ENCODE data around the gene LITAF. TPM values are rescaled to one million over a fixed set of nuclear protein-coding genes. Genes with fewer than 3 reads are reported as not detected.
A peak's percentile ranks its signal among the peaks of the same experiment; 100 is the strongest.
"Not testable (repeated sequence)": the region's sequence is repeated elsewhere in the genome, so short reads cannot be mapped to it uniquely, and the experiment has no call there.

Gene LITAF
- total RNA-seq, 2 donors from 2014 or later, result 66.0 to 82.9 TPM

DNA sequence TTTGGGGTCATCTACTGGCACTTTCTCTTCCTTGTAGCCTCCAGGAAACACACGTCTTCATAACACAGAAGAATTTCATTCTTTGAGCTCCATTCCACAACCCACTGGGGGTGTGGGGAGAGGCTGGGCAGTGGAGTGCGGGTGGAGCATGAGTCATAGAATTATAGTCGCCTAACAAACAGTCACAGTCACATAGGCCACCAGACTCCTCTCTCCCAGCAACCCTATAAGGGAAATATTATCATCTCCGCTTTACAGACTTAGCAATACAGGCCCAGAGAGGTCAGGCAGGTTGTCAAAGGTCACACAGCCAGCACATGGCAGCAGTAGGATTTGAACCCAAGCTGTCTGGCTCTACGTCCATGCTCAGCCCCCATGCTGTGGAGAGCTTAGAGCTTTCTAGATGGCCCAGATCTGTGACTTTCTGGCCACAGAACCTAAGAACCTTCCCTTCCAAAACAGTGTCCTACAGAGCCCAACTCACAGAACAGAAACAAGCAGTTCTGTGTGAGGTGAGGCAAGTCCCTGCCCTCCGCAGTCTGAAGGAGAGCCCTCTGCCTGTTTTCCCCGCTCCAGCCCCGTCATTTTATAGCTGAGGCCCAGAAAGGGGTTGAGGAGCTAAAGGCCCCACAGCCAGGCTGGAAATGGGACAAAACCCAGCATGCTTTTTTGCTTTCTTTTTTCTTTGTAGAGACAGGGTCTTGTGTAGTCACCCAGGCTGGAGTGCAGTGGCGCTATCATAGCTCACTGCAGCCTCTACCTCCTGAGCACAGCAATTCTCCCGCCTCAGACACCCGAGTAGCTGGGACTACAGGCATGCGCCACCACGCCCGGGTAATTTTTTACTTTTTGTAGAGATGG is 10.7 kb upstream of the LITAF start:
- peaks cover 6% of the 10 kb centered on the region for H3K4me1 Mint-ChIP-seq
- peak; percentile 83 for ATAC-seq (replicated peaks)
- no peaks in the 10 kb centered on the region for H3K36me3 Mint-ChIP-seq (ENCODE audit: low read depth)
- H3K27ac Mint-ChIP-seq, result peak overlapping the region; percentile 42
- H3K9me3 Mint-ChIP-seq, result no peaks in the 10 kb centered on the region
- peaks cover 3% of the 10 kb centered on the region for H3K27me3 Mint-ChIP-seq
- no peak overlapping the region for H3K4me3 Mint-ChIP-seq

DNA sequence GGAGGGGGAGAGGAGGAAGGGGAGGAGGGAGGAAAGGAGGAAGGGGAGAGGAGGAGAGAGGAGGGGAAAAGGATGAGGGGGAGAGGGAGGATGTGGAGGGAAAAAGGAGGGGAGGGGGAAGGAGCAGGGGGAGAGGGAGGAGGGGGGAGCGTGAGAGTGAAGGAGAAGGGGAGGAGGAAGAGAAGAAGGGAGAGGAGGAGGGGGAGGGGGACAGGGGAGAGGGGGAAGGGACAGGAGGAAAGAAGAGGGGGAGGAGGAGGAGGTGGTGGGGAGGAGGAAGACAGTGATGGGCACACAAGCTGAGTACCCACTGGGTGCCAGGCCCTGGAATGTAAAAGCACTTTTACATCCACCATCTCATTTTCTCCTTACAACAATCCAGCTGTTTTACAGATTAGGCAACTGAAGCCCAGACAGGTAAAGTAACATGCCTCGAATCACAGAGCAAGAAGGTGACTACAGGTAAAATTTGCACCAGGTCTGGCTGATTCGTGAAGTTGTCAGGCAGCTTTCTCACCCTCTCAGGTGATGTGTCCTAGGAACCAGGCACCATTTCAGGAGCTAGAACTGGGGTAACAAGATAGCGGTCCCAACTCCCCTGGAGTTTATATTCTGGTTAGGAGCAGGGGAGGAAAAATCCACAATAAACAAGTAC is 10.0 kb upstream of the LITAF start:
- peak overlapping the region; percentile 42 for H3K27ac Mint-ChIP-seq
- ATAC-seq (replicated peaks), result no peak
- H3K4me3 Mint-ChIP-seq, result no peak overlapping the region
- H3K27me3 Mint-ChIP-seq, result no peaks in the 10 kb centered on the region
- no peaks in the 10 kb centered on the region for H3K9me3 Mint-ChIP-seq
- H3K36me3 Mint-ChIP-seq (ENCODE audit: low read depth), result no peaks in the 10 kb centered on the region
- peaks cover 6% of the 10 kb centered on the region for H3K4me1 Mint-ChIP-seq

DNA sequence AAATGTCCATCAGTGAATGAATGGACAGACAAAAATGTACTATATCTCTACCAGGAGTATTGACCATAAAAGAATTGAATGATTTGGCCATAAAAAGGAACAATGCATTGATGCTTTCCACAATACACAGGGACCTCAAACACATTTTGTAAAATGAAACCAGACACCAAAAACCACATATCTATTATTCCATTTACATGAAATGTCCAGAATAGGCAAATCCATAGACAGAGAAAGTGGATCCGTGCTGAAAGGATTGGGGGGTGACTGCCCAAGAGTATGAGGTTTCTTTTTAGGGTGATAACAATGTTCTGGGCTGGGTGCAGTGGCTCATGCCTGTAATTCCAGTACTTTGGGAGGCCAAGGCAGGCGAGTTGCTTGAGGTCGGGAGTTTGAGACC is 6.9 kb upstream of the LITAF start:
- Mint-ChIP-seq H3K4me3 (no peak overlapping the region), H3K27ac (no peak overlapping the region), H3K36me3 (ENCODE audit: low read depth) (no peaks in the 10 kb centered on the region), H3K4me1 (peaks cover 6% of the 10 kb centered on the region), H3K27me3 (no peaks in the 10 kb centered on the region), H3K9me3 (no peaks in the 10 kb centered on the region)
- no peak for ATAC-seq (replicated peaks)

DNA sequence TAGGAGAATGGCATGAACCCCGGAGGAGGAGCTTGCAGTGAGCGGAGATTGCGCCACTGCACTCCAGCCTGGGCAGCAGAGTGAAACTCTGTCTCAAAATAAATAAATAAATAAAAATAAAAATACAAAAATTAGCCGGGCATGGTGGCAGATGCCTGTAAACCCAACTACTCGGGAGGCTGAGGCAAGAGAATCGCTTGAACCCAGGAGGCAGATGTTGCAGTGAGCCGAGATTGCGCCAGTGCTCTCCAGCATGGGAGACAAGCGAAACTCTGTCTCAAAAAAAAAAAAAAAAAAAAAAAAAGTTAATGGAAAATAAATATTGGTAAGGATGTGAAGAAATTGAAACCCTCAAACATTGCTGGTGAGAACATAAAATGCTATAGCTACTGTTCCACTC is 6.4 kb upstream of the LITAF start:
- not testable (repeated sequence) for H3K27ac Mint-ChIP-seq, H3K27me3 Mint-ChIP-seq

DNA sequence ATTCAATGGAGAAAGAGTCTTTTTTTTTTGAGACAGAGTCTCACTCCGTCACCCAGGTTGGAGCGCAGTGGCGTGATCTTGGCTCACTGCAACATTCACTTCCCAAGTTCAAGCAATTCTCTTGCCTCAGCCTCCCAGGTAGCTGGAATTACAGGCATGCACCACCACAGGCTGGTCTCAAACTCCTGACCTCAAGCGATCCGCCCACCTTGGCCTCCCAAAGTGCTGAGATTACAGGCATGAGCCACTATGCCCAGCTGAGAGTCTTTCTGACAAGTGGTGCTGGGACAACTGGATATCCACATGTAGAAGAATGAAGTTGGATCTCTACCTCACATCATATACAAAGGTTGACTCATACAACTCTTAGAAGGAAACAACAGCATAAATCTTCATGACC is 4.9 kb upstream of the LITAF start:
- H3K27ac Mint-ChIP-seq; ATAC-seq (replicated peaks); H3K4me1 Mint-ChIP-seq; H3K4me3 Mint-ChIP-seq; H3K27me3 Mint-ChIP-seq; H3K36me3 Mint-ChIP-seq (ENCODE audit: low read depth); H3K9me3 Mint-ChIP-seq: not testable (repeated sequence)

More for the DNA sequence above, 6.4 kb upstream of the LITAF start:
- H3K4me3 Mint-ChIP-seq; H3K9me3 Mint-ChIP-seq; H3K36me3 Mint-ChIP-seq (ENCODE audit: low read depth); ATAC-seq (replicated peaks); H3K4me1 Mint-ChIP-seq: not testable (repeated sequence)

DNA sequence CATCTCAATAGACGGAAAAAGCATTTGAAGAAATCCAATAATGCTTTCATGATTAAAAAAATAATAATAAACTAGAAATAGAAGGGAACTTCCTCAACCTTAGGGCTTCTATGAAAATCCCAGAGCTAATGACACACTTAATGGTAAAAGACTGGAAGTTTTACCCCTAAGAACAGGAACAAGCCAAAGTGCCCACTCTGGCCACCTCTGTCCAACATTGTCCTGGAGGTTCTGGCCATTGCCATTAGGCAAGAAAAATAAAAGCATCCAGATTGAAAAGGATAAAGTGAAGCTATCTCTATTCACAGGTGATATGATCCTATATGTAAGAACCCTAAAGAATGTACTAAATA is 2.5 kb upstream of the LITAF start:
- no peak overlapping the region for H3K4me3 Mint-ChIP-seq
- no peak for ATAC-seq (replicated peaks)
- peaks cover 17% of the 10 kb centered on the region for H3K36me3 Mint-ChIP-seq (ENCODE audit: low read depth)
- H3K4me1 Mint-ChIP-seq, result no peaks in the 10 kb centered on the region
- no peaks in the 10 kb centered on the region for H3K9me3 Mint-ChIP-seq
- no peak overlapping the region for H3K27ac Mint-ChIP-seq
- H3K27me3 Mint-ChIP-seq, result no peaks in the 10 kb centered on the region

DNA sequence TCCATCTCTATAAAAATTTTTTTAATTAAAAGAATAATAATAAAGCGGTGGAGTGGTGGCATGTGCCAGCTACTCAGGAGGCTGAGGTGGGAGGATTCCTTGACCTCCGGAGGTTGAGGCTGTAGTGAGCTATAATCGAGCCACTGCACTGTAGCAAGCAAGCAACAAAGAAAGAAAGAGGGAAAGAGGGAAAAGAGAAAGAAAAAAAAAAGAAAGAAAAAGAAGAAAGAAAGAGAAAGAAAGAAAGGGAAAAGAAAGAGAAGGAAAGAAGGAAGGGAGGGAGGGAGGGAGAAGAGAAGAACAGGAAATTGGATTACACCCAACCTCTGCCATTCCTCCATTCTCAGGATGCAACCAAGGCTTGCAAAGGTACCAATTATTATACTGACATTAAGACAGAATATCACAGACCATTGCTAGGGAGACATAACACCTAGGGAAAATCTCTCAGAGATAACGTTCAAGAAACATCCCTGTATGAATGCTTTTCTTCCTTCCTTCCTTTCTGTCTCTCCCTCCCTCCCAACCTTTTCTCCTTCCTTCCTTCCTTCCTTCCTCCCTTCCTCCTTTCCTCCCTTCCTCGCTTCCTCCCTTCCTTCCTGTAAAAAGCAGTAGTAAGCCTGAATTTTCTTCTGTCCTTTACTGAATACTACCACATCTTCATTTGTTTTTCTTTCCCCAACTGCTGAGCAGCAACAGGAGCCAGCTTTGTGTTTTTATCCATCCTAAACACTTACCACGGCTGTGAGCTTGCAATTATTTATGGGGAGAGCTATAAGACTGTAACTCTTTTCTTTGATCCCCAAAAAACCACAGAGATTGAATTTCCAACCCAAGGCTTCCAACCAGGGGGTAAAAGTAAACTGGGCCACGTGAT is 1.8 kb upstream of the LITAF start:
- H3K4me3 Mint-ChIP-seq, result no peak overlapping the region
- no peak for ATAC-seq (replicated peaks)
- peaks cover 5% of the 10 kb centered on the region for H3K4me1 Mint-ChIP-seq
- H3K27me3 Mint-ChIP-seq, result no peaks in the 10 kb centered on the region
- no peaks in the 10 kb centered on the region for H3K9me3 Mint-ChIP-seq
- peaks cover 22% of the 10 kb centered on the region for H3K36me3 Mint-ChIP-seq (ENCODE audit: low read depth)
- no peak overlapping the region for H3K27ac Mint-ChIP-seq

DNA sequence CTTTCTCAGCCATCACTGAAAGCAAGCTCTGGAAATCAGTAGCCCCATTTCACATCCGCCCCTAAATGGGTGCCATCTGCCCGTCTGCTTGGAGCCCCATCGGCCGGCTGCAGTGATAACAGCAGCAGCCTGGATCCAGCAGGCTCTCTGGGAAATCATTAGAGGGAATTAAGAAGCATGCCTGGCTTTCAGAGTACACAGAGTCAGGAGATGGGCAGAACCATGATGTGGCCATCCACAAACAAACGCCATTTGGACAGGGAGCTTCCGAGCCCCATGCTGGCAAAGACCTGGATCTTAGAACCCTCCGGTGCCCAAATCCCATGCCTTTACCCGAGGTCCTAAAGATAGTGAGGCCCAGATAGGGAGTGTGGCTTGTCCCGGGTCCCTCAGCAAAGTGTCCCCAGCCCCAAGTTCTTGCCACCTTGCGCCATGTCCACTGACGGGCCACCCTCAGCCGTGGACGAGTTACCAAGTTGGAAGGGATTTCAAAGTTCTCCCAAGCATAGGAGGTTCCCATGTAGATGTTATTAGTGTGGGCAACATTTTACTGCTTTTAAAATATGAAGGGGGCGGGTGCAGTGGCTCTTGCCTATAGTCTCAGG is 1.0 kb upstream of the LITAF start:
- Mint-ChIP-seq H3K9me3 (no peaks in the 10 kb centered on the region), H3K4me1 (peaks cover 9% of the 10 kb centered on the region), H3K27ac (peak overlapping the region; percentile 89)

DNA sequence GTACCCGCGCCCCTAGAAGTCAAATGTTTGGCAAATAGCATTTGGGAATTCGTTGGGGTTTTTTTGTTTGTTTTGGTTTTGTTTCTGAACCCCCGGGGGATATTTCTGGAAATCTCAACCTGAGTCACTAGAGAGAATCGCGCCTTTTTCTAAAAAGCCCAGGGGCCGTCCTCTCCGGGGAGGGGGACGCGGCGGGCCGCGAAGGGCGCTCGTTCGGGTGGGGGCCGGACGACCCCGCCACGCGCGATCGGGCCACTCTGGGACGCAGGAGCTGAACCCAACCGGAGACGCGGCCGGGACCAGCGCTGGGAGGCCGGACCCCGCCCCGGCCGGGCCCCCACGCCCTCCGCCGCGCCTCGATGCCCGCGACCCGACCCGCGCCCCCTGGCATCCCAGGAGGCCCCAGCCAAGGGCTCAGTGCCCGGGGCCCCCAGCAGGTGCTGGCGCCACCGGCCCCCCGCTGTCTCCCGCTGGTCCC is 302 bp downstream of the LITAF start:
- Mint-ChIP-seq H3K27me3 (no peaks in the 10 kb centered on the region), H3K9me3 (no peaks in the 10 kb centered on the region), H3K27ac (peak overlapping the region; percentile 85), H3K4me3 (peak overlapping the region; percentile 78), H3K4me1 (peaks cover 21% of the 10 kb centered on the region), H3K36me3 (ENCODE audit: low read depth) (peaks cover 38% of the 10 kb centered on the region)
- ATAC-seq (replicated peaks), result peak; percentile 15

More for the DNA sequence above, 1.0 kb upstream of the LITAF start:
- Mint-ChIP-seq H3K4me3 (peak overlapping the region; percentile 78), H3K27me3 (no peaks in the 10 kb centered on the region), H3K36me3 (ENCODE audit: low read depth) (peaks cover 27% of the 10 kb centered on the region)
- ATAC-seq (replicated peaks), result no peak

DNA sequence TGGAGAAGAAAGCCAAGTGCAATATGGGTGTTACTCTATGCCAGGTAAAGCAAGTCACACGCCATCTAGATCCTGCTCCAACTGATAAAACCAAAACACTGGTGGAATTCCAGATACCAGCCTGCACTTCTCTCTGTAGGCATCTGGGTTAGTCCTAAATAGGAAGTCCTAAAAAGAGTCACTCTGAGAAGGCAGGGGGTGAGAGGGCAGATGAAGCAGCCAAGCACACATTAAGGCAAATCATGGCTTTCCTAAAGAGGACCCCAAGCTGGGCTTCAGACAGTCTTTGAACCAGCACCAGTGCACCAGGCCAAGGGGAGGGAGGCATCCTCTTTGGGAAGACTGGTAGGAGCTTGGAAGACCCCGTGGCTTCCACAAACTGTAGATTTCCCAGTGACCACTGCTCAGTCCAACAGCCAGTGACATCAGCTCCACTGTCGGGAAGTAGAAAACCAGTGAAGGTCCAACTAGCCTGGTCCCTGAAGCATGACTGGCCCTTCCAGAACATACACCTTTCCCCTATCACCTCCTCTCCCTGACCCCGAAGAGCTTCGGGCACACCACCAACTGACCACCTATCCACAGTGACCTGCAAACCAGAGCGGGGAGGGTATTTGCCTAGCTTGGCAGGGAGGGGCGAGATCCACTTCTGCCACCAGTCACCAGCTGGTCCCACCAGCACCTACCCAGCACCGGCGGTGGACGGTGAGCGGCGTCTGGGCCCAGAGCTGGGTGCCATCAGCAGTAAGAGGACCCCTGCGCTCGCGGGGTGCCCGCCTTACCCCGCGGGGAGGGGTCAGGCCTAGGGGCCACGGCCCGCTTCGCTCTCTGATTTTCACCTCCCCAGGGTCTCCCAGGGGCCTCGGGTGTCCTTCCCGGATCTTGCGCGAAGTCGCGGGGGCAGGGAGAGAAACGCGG is 1.0 kb downstream of the LITAF start:
- peak overlapping the region; percentile 75 for H3K4me3 Mint-ChIP-seq
- ATAC-seq (replicated peaks), result peak; percentile 20
- H3K36me3 Mint-ChIP-seq (ENCODE audit: low read depth), result peaks cover 43% of the 10 kb centered on the region
- no peaks in the 10 kb centered on the region for H3K27me3 Mint-ChIP-seq
- peaks cover 21% of the 10 kb centered on the region for H3K4me1 Mint-ChIP-seq
- no peaks in the 10 kb centered on the region for H3K9me3 Mint-ChIP-seq
- peak overlapping the region; percentile 85 for H3K27ac Mint-ChIP-seq

DNA sequence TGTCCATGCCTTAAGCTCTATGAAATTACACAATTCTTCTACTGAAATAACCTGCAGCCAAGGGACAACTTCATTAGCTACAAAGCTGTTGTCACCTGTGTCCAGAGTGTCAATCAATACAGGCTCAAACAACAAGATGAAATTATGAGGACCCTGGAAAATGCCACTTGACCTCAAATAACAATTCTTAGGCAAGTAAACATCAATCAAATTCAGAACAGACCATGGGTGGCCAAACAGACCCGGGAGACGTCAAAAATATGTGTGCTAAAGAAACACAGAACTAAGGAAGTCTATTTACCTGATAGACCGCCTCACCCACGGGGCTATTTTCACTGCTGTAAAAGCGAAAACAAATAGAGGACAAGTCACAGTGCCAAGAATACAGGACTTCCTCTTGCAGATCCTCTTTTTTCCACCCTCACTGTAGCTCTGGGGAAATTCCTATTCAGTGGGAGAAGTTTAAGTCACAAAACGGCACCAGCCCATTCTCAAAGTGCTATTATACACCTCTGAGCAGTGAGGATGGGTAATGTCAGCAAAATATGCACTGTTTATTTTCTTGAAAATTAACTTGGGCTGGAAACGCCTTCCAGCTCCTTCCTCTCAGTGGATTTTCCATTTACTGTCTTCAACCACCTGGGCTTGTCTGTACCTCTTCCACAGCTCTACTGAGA is 2.7 kb downstream of the LITAF start:
- peak overlapping the region; percentile 75 for H3K4me3 Mint-ChIP-seq
- H3K9me3 Mint-ChIP-seq, result no peaks in the 10 kb centered on the region
- H3K27ac Mint-ChIP-seq, result peak overlapping the region; percentile 35
- no peaks in the 10 kb centered on the region for H3K27me3 Mint-ChIP-seq
- peak; percentile 11 for ATAC-seq (replicated peaks)
- peaks cover 56% of the 10 kb centered on the region for H3K36me3 Mint-ChIP-seq (ENCODE audit: low read depth)
- peaks cover 21% of the 10 kb centered on the region for H3K4me1 Mint-ChIP-seq

DNA sequence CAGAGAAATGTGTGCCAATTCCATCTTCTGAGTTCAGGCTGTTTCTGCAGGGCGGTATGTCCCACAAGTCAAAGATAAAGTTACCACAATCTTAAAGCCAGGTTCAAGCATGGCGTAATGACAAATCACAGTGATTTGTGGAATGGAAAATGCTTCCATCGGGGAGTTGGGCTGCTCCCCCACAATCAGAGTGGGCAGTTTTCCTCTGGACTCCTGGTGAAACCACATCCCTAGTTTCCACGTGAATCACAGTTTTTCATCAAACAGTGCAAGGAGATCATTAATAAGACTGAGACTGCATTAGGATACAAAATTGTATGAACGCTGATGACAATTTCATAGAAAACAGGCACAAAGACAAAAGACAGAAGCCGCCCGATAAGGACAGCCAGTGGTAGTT is 3.6 kb downstream of the LITAF start:
- Mint-ChIP-seq H3K4me3 (peak overlapping the region; percentile 75), H3K36me3 (ENCODE audit: low read depth) (peaks cover 64% of the 10 kb centered on the region), H3K4me1 (peaks cover 21% of the 10 kb centered on the region), H3K27me3 (no peaks in the 10 kb centered on the region), H3K9me3 (no peaks in the 10 kb centered on the region), H3K27ac (no peak overlapping the region)
- no peak for ATAC-seq (replicated peaks)
